Left ventricle myocardium superior (tissue), 1 donor: ENCODE results near the gene ZNF333. TPM values are rescaled to one million over a fixed set of nuclear protein-coding genes. Genes with fewer than 3 reads are reported as not detected.

Source experiments
- ATAC-seq: fragments of 200-7000 bp; cut with Tn5 transposase; one replicate; pipeline ENCODE4 v1.9.1; 2020; ENCODE audit warnings: mild to moderate bottlenecking, moderate library complexity
- DNase-seq: peaks from one replicate; pipeline ENCODE4 v3.0.0-alpha.2; 2020
- intact Hi-C: fragments of 100-400 bp; cut with micrococcal nuclease; formaldehyde crosslinking; loops from one replicate; pipeline ENCODE4 v1.11.0; 2022
- total RNA-seq: library from RNA; stranded (reverse); fragmentation: NEBNext Ultra II Directional; extraction: Animal tissue kit (Norgen Biotek cat#: 25700); gene quantifications from one replicate; pipeline ENCODE4 v1.2.1, GENCODE V29; 2021
- donor health status: DM: no; HTN: yes; CAD: no; lungs with severe emphysema.

ZNF333 gene
- total RNA-seq, 1 donor from 2014 or later = 7.3 TPM

DNA sequence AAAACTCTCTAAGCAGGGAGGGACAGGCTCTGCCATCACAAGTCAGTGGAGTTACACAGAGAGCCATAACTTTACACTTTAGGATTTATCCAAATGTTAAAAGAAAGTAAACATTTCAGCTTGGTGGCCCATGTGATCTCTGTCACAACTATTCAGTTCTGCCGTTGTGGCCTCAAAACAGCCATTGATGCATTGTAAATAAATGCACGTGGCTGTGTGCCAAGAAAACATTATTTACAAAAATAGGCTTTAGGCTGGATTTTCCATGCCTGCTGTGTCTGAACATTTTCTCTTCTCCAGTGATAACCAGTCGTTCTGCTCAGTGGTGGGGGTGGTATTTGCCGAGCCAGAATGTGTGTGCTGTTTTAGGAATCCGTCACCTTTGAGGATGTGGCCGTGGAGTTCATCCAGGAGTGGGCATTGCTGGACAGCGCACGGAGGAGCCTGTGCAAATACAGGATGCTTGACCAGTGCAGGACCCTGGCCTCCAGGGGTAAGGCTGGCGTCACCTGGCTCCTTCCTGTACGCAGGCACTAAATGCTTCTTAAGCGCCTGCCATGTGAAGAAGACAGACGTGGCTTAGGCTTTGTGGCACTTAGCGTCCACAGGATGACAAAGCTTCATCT is 4.9 kb downstream of the ZNF333 start:
- intact Hi-C loops = no loop called here
- no peak for ATAC-seq
- DNase-seq = no peak

DNA sequence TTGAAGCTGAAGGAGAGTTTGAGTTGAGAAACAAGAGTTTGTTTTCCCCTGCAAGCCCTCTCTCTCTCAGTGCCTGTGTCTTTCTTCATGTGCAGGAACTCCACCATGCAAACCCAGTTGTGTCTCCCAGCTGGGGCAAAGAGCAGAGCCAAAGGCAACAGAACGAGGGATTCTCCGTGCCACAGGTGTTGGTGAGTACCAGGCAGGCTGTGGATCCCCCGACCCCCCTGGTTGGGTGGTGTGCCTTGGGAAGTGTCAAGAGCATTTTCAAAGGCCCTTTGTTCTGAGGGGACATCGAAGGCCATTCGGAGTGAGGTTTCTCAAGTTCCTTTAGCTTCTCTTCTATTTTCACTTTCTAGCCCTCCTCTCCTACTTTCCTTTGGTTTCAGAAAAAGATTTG is 5.6 kb downstream of the ZNF333 start:
- DNase-seq (no peak), ATAC-seq (no peak)
- intact Hi-C loops = no loop called here

DNA sequence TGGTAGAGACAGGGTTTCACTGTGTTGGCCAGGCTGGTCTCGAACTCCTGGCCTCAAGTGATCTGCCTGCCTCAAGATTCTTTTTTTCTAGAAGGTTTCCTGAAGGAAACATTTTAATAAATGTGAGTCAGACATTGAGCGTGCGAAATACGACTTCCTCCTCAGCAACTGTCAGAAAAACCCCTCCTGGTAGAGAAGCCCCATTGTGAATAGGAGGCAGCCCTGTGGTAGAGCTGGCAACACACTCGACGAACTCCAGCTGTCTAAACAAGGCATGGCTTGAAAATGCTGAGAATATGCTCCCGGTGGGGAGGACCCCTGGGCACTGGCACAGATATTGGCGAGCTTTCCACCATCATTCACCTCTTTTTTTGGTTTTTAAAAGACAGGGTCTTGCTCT is 9.8 kb downstream of the ZNF333 start:
- intact Hi-C loops = no loop called here
- no peak for ATAC-seq

DNA sequence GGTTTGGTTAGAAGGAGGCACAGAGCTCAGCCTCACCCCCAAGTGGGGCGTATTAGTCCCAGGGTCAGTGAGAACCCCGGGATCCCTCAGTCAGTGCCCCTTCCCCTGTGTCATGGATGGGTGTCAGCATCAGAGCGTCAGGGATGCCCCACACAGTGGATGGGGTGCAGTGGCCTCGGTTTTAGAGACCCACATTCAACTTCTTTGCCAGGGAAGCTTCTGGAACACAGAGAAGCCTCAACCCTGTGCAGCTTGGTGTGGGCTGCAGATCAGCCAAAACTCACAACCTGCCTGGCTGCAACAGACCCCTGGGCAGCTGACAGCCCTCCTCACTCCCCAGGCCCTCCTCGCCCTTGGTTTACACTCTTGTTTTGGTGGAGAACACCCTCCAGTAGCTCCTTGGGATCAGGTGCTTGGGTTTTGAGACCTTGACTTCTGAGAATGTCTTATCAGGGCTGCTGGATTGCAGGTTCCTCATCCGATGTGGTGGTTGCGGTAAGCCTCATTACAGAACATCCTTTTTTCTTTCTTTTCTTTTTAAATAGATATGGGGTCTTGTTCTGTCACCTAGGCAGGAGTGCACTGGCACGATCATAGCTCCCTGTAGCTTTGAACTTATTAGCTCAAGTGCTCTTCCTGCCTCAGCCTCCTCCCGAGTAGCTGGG is 11.0 kb downstream of the ZNF333 start:
- no peak for ATAC-seq
- DNase-seq = no peak
- intact Hi-C loops = no loop called here

More for the DNA sequence above, 9.8 kb downstream of the ZNF333 start:
- DNase-seq = no peak

DNA sequence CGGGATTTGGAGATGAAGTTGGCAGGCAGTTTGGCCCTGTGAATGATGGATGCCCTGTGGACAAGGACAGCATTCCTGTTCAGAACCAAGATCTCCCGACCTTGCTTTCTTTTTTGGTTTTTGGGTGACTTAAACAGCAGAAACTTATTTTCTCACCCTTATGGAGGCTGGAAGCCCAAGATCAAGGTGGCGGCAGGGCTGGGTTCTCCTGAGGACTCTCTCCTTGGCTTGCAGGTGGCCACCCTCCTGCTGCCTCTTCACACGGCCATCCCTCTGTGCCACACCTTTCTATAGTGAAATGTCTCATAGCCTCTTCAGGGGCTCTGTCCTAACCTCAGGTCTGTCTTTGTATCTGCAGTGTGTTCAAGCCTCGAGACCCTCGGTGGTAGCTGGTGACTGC is 14.0 kb downstream of the ZNF333 start:
- ATAC-seq = no peak
- no peak for DNase-seq
- intact Hi-C loops = no loop called here

DNA sequence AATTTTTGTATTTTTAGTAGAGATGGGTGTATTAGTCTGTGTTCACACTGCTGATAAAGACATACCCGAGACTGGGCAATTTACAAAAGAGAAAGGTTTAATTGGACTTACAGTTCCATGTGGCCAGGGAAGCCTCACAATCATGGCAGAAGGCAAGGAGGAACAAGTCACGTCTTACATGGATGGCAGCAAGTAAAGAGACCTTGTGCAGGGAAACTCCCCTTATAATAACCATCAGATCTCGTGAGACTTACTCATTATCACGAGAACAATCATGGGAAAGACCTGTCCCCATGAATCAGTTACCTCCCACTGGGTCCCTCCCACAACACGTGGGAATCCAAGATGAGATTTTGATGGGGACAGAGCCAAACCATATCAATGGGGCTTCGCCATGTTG is 14.6 kb downstream of the ZNF333 start:
- no peak for ATAC-seq
- intact Hi-C loops = no loop called here

DNA sequence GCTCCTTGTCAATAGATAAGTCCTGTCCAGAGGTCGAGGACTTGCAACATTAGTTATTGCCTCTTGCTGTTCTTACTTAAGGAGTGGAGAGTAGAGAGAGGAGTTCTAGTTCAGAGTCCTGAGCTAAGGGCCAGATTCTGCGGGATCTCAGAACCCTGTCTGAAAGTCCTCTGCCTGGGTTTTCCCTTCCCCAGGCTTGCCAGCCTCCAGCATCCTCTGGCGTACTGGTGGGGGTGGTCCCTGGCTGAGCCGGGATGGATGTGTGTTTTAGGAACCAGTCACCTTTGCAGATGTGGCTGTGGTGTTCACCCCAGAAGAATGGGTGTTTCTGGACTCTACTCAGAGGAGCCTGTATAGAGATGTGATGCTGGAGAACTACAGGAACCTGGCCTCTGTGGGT is 26.0 kb downstream of the ZNF333 start:
- DNase-seq (no peak), ATAC-seq (no peak)
- intact Hi-C loops = no loop called here

More for the DNA sequence above, 14.6 kb downstream of the ZNF333 start:
- DNase-seq = no peak

DNA sequence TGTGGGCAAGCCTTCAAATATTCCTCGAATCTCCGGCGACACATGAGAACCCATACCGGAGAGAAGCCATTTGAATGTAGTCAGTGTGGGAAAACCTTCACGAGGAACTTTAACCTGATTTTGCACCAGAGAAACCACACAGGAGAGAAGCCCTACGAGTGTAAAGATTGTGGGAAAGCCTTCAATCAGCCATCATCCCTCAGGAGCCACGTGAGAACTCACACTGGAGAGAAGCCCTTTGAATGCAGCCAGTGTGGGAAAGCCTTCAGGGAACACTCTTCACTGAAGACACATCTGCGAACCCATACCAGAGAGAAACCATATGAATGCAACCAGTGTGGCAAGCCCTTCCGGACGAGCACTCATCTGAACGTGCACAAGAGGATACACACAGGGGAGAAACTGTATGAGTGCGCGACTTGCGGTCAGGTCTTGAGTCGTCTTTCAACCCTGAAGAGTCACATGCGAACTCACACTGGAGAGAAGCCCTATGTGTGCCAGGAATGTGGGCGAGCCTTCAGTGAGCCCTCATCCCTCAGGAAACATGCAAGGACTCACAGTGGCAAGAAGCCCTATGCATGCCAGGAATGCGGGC is 28.8 kb downstream of the ZNF333 start:
- intact Hi-C loops = no loop called here
- DNase-seq (no peak), ATAC-seq (no peak)

DNA sequence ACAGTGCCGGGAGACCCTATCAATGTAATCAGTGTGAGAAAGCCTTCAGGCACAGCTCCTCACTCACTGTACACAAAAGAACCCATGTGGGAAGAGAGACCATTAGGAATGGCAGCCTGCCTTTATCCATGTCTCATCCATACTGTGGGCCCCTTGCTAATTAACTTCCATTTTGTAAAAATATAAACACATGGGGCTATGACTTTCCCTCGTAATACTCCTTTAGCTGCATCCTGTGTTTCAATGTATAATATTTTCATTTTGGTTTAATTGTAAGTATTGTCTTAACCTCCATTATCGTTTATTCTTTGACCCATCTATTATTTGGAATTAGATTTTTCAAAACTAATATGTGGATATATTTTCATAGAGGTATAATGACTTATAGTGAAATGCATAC is 29.3 kb downstream of the ZNF333 start:
- ATAC-seq (no peak), DNase-seq (no peak)
- intact Hi-C loops = no loop called here

DNA sequence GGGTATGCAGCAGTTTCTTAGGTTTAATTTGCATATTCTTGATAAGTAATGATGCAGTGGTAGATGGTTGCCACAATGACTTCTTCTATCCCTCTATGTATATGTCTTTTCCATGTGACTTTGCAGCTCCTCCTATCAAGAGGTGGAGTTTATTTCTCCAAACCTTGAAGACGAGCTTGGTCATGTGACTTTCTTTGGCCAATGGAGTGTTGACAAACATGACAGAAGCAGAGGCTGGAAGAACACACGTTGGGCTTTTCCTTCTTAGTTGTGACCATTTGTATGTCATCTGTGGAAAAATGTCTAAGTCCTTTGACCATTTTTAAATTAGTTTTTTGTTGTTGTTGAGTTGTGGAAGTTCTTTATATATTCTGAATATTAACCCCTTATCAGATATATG is 32.3 kb downstream of the ZNF333 start:
- intact Hi-C loops = no loop called here
- ATAC-seq (no peak), DNase-seq (no peak)

DNA sequence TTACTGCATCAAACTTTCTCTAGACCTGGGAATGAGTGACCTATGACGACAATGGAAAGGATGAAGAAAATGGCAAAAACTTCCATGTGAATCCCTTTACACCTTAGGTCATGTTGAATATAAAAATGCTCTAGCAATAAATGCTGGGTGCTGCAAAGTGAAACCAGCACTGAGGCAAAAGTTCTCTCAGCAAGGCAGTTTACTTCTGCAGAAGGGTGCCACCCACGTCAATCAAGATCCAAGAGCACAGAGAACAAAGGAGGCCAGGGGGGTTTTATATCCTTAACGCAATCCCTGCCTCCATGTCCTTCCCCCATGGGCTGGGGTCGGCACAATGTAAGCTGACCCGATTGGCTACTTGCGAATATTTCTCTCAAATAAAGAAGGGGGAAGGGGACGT is 38.7 kb downstream of the ZNF333 start:
- ATAC-seq (no peak), DNase-seq (no peak)
- intact Hi-C loops = no loop called here

DNA sequence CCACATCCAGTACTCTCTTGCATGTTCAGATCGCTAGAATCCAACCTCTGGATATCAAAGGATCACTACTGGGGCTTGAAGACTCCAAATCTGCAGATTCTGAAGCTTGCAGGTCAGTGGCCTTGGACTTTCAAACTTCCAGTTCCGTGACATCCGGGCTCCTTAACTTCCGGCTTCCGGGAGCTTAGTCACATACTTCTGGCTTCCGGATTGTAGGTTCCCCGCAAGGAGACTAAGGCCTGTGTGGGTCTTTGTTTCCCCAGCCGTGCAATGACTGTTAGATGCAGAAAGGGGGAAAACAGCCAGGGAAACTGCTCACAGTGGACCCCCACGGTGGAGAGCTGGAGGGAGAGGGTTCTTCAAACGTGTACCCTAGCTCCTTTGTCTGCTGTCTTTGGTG is 41.4 kb downstream of the ZNF333 start:
- no peak for DNase-seq
- intact Hi-C loops = no loop called here
- ATAC-seq = no peak

DNA sequence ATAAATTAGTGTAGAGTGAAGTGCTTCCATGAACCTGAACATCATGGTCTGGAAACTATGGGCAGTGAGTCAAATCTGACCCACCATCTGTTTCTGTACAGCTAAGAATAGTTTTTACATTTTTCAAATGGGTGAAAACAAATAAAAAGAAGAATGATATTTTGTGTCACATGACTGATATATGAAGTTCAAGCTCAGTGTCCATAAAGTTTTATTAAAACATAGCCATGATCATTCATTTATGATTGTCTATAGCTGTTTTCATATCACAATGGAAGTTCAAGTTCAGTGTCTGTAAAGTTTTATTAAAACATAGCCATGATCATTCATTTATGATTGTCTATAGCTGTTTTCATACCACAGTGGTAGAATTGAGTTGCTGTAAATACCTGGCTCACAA is 42.7 kb downstream of the ZNF333 start:
- no peak for ATAC-seq
- intact Hi-C loops = no loop called here
- DNase-seq = no peak

DNA sequence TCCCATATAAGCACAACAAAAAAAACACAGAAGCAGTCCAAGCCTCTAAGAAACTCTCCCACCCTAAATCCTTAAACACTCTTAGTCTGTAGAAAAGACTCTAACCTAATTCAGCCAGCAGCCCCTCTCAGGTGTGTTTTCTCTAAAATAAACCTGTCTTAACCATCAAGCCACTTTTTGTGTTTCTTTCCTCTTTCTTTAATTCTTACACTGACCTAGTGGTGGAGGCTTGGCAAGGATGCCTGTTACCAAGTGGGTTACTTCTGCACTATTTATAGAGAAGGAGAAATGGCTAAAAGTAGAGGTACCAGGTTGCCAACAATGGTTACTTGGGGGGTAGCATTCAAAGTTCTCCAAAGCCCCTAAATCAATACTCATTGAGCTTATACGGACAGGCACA is 43.7 kb downstream of the ZNF333 start:
- intact Hi-C loops = no loop called here
- ATAC-seq (no peak), DNase-seq (no peak)

DNA sequence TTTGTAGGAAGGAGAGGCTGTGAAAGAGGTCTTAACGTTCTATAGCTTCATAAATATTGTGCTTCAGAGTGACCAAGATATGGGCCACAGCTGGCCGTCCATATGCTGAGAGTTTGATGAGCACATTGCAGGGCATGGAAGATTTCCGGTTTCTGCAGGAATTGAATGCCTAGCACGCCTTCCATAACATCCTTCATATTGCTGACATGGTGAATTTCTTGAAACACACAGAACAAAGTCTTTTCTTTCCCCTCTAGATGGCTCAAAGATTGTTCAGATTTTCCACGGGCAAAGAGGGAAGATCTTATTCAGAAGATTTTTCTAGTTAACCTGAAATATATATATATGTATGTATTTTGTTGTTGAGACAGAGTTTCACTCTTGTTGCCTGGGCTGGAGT is 46.1 kb downstream of the ZNF333 start:
- DNase-seq (no peak), ATAC-seq (no peak)
- intact Hi-C loops = no loop called here

DNA sequence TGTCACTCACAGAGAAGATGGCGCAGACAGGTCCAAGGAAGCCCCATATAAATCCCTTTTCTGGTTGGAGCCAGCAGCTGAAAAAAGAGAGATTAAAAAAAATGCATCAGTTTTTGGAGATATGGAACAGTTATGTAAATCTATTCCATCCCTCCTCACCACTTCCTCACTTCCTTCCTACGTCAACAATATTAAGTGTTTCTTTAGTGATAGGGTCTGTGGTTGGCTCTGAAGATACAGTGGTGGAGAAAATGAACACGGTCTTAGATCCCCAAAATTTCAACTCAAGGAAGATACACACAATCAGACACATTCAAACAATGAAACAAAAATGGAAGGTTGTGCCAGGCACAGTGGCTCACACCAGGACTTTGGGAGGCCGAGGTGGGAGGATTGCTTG is 57.0 kb downstream of the ZNF333 start:
- DNase-seq (no peak), ATAC-seq (no peak)
- intact Hi-C loops = no loop called here

DNA sequence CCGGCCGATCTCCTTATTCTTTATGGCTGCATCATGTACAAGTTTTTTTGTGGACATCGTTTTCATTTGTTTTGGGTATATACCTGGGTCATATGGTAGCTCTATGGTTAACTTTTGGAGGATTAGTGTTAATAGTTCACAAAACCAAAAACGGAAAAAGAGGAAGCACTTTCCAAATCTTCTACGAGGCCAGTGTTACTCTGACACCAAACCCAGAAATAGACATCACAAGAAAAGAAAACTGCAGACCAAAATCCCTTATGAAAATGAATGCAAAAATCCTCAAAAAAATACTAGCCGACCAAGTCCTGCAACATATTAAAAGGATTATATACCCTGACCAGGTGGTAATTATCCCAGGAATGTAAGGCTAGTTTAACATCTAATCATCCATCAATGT is 58.8 kb downstream of the ZNF333 start:
- DNase-seq (no peak), ATAC-seq (no peak)
- intact Hi-C loops = no loop called here

DNA sequence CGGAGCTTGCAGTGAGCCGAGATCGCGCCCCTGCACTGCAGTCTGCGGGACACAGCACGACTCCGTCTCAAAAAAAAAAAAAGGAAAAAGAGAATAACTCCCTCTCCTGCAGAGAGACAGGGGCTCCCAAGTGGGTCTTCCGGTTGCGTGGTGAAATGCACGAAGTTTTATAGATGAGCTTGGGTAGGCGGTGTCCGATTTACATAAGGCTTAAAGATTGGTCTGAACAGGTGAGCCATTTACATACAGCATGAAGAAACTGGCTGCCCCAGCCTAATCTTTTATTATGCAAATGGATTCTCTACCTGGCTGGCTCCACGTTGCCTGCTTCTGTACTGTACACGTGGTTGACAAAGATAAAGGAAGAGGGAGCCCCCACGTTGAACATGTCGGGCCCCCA is 69.0 kb downstream of the ZNF333 start:
- intact Hi-C loops = no loop called here
- DNase-seq = no peak
- no peak for ATAC-seq

DNA sequence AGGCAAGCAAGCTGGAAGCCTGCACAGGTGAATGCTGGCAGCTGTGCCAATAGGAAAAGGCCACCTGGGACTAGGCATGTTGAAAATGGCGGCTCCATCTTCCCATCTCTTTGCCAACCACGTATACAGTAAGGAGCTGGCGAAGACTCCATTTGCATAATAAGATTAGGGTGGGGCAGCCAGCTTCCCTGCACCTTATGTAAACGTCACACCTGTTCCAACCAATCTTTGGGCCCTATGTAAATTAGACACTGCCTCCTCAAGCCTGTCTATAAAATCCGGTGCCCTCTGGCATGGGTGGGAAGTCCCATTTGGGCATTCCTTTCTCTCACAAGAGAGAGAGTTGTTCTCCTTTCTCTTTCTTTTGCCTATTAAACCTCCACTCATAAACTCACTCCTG is 71.8 kb downstream of the ZNF333 start:
- intact Hi-C loops = no loop called here
- no peak for DNase-seq
- ATAC-seq = no peak

DNA sequence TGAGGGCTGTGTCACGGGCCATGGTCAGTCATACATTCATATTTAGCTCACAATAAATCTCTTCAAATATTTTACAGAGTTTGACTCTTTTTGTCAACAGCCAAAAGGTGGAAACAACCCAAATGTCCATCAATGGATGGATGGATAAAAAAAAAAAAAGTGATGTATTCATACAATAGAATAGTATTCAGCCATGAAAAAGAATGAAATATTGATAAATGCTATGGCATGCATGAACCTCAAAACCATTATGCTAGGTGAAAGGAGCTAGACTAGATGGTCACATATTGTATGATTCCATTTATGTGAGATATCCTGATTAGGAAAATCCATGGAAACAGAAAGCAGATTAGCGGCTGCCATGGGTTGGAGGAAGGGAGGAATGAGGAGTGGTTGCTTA is 72.3 kb downstream of the ZNF333 start:
- ATAC-seq (no peak), DNase-seq (no peak)
- intact Hi-C loops = no loop called here

DNA sequence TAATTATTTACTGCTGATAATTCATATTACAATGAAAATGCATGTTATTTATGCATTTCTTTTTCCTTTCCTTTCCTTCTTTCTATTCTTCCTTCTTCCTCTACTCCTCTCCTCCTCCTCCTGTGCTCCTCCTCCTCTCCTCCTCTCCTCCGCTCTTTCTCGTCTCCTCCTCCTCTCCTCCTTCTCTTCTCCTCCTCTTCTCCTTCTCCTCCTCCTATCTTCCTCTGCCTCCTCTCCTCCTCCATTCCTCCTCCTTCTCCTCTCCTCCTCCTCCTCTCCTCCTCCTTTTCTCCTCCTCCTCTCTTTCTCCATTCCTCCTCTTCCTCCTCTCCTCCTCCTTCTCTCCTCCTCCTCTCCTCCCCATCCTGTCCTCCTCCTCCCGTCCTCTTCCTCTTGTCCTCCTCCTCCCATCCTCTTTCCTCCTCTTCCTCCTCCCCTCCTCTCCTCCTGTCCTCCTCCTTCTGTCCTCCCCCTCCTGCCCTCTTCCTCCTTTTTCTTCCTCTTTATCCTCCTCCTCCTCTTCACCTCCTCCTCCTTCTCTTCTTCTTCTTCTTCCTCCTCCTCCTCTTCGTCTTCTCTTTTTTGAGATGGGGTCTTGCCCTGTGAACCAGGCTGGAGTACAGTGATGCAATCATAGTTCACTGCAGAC is 73.8 kb downstream of the ZNF333 start:
- DNase-seq = no peak
- no peak for ATAC-seq
- intact Hi-C loops = no loop called here
